NB4 (cell line): Measurements from ENCODE around the gene MACROD2.
A peak's percentile ranks its signal among the peaks of the same experiment; 100 is the strongest.

Experiments
- DNase-seq: peaks from one replicate; pipeline ENCODE4 v3.0.0; 2010; ENCODE audit warnings: low read depth
- H3K4me3 ChIP-seq: one replicate; pipeline ENCODE4 v1.5.1; 2011; ENCODE audit warnings: mild to moderate bottlenecking, low read depth, low read length, moderate library complexity
- CTCF ChIP-seq: IDR thresholded peaks from one replicate; pipeline ENCODE4 v1.5.1; 2012; ENCODE audit warnings: low read depth, low read length
- MAX ChIP-seq: IDR thresholded peaks from 2 replicates; pipeline ENCODE4 v1.6.1; 2011; ENCODE audit warnings: low read depth, low read length
- MYC ChIP-seq: IDR thresholded peaks from 2 replicates; pipeline ENCODE4 v1.6.1; 2011; ENCODE audit warnings: low read depth, low read length
- POLR2A ChIP-seq: IDR thresholded peaks from 2 replicates; pipeline ENCODE4 v1.6.1; 2011; ENCODE audit warnings: mild to moderate bottlenecking; ENCODE audit not compliant: insufficient read length; ENCODE audit errors: extremely low read depth

The MACROD2 gene

GRCh38 chr20:15289337-15289736 is 1294.0 kb downstream of the MACROD2 start:
- TF ChIP-seq POLR2A, result no peak
- TF ChIP-seq MAX, result no peak
- TF ChIP-seq MYC, result no peak
- no peak for TF ChIP-seq CTCF
- no peak overlapping the region for H3K4me3 ChIP-seq
- no peak for DNase-seq

GRCh38 chr20:15292405-15292804 is 1297.1 kb downstream of the MACROD2 start:
- no peak for TF ChIP-seq MAX
- no peak for TF ChIP-seq POLR2A
- no peak for TF ChIP-seq MYC
- no peak for TF ChIP-seq CTCF

GRCh38 chr20:15296422-15296821 is 1301.1 kb downstream of the MACROD2 start:
- no peak for TF ChIP-seq MAX
- no peak for DNase-seq
- H3K4me3 ChIP-seq, result no peak overlapping the region

More at GRCh38 chr20:15292405-15292804, 1297.1 kb downstream of the MACROD2 start:
- H3K4me3 ChIP-seq, result no peak overlapping the region
- no peak for DNase-seq

GRCh38 chr20:15297059-15297875 is 1302.0 kb downstream of the MACROD2 start:
- no peak for TF ChIP-seq MAX
- TF ChIP-seq CTCF, result no peak
- TF ChIP-seq MYC, result no peak
- no peak for TF ChIP-seq POLR2A
- no peak overlapping the region for H3K4me3 ChIP-seq
- DNase-seq, result no peak

- DNase-seq, result no peak
- no peak for TF ChIP-seq POLR2A
- TF ChIP-seq CTCF, result no peak
- no peak for TF ChIP-seq MAX
- TF ChIP-seq MYC, result no peak
- no peak overlapping the region for H3K4me3 ChIP-seq
These were observed 1306.8 kb downstream of the MACROD2 start for GRCh38 chr20:15302075-15302474.

GRCh38 chr20:15310361-15310760 is 1315.0 kb downstream of the MACROD2 start:
- peak; percentile 59 for DNase-seq
- no peak overlapping the region for H3K4me3 ChIP-seq
- TF ChIP-seq POLR2A, result no peak
- TF ChIP-seq MYC, result no peak
- no peak; the same call in 1 of the 2 replicates for TF ChIP-seq MAX
- no peak for TF ChIP-seq CTCF
